Measurements from ENCODE around the gene PCDHGB4.
"Not testable (repeated sequence)": the region's sequence is repeated elsewhere in the genome, so short reads cannot be mapped to it uniquely, and the experiment has no call there.

- TF ChIP-seq, protein P1, sequence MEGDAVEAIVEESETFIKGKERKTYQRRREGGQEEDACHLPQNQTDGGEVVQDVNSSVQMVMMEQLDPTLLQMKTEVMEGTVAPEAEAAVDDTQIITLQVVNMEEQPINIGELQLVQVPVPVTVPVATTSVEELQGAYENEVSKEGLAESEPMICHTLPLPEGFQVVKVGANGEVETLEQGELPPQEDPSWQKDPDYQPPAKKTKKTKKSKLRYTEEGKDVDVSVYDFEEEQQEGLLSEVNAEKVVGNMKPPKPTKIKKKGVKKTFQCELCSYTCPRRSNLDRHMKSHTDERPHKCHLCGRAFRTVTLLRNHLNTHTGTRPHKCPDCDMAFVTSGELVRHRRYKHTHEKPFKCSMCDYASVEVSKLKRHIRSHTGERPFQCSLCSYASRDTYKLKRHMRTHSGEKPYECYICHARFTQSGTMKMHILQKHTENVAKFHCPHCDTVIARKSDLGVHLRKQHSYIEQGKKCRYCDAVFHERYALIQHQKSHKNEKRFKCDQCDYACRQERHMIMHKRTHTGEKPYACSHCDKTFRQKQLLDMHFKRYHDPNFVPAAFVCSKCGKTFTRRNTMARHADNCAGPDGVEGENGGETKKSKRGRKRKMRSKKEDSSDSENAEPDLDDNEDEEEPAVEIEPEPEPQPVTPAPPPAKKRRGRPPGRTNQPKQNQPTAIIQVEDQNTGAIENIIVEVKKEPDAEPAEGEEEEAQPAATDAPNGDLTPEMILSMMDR (IDR thresholded peaks at IDR 0.05), result not testable (repeated sequence)
- not testable (repeated sequence) for TF ChIP-seq POLR2A (IDR thresholded peaks at IDR 0.05)
Observed at GRCh38 chr5:141394401-141395187, 7.1 kb downstream of the PCDHGB4 start.

Measured in thyroid gland (tissue), 4 donors.